Breast epithelium (tissue), 4 donors: Measurements from ENCODE around the gene PPFIA2. TPM values are rescaled to one million over a fixed set of nuclear protein-coding genes. Genes with fewer than 3 reads are reported as not detected.

Source experiments
- DNase-seq, 2 donors: peaks; one replicate each; pipeline ENCODE4 v3.0.0-alpha.2; 2019; ENCODE audit warnings: low spot score in 2 of 2
- H3K27ac ChIP-seq, 2 donors: fragments of 200-600 bp; sonication (generic) in 1 of 2; one replicate each; pipeline ENCODE4 v1.5.1; 2016 to 2019; ENCODE audit warnings: mild to moderate bottlenecking in 1 of 2
- H3K27me3 ChIP-seq, 2 donors: fragments of 200-600 bp; sonication (generic) in 1 of 2; one replicate each; pipeline versions ENCODE4 v1.5.1 to v1.6.0; 2017 to 2019; ENCODE audit warnings: control low read depth in 1 of 2, mild to moderate bottlenecking in 1 of 2
- H3K36me3 ChIP-seq: fragments of 200-600 bp; one replicate; pipeline ENCODE4 v1.5.1; 2019
- H3K4me1 ChIP-seq, 2 donors: fragments of 200-600 bp; sonication (generic); one replicate each; pipeline ENCODE4 v1.5.1; 2016 to 2019; ENCODE audit warnings: control low read depth in 1 of 2
- H3K4me3 ChIP-seq, 3 donors: fragments of 200-600 bp; sonication (generic); 1 replicate in 2 of 3; 2 replicates in 1 of 3; pipeline ENCODE4 v1.5.1; 2016 to 2019; ENCODE audit warnings: mild to moderate bottlenecking in 3 of 3, moderate library complexity in 2 of 3
- H3K9me3 ChIP-seq, 2 donors: fragments of 200-600 bp; sonication (generic) in 1 of 2; one replicate each; pipeline ENCODE4 v1.5.1; 2016 to 2019; ENCODE audit warnings: control low read depth in 1 of 2
- POLR2A ChIP-seq: fragments of 450-650 bp; IDR thresholded peaks from one replicate; pipeline ENCODE4 v1.6.1; 2016; ENCODE audit warnings: antibody characterized with exemption, mild to moderate bottlenecking, moderate library complexity
- POLR2AphosphoS5 ChIP-seq, 3 donors: sonication (generic); formaldehyde crosslinking; IDR thresholded peaks; one replicate each; pipeline ENCODE4 v1.6.1; 2017; ENCODE audit warnings: antibody characterized with exemption in 3 of 3
- intact Hi-C: fragments of 100-400 bp; cut with DNase I; formaldehyde crosslinking; loops from one replicate; pipeline ENCODE4 v1.15.1; 2023; ENCODE audit warnings: low total_unique reads
- total RNA-seq, 3 donors: library from RNA; depleted of rRNA; stranded (reverse); fragments of >200 nt; gene quantifications; one replicate each; pipeline ENCODE4 v1.1.0, GENCODE V29; 2016
- TF ChIP-seq, protein P1 (sequence below), 3 donors: fragments of 450-650 bp; IDR thresholded peaks; one replicate each; pipeline ENCODE4 v1.5.1; 2016 to 2017; ENCODE audit warnings: antibody characterized with exemption in 3 of 3, mild to moderate bottlenecking in 3 of 3, moderate library complexity in 3 of 3

PPFIA2 gene
- total RNA-seq, 3 donors from 2014 or later: 0.44 to 3.8 (median 0.98) TPM

GRCh38 chr12:81416571-81416970 is 342.6 kb downstream of the PPFIA2 start:
- TF ChIP-seq, protein P1, sequence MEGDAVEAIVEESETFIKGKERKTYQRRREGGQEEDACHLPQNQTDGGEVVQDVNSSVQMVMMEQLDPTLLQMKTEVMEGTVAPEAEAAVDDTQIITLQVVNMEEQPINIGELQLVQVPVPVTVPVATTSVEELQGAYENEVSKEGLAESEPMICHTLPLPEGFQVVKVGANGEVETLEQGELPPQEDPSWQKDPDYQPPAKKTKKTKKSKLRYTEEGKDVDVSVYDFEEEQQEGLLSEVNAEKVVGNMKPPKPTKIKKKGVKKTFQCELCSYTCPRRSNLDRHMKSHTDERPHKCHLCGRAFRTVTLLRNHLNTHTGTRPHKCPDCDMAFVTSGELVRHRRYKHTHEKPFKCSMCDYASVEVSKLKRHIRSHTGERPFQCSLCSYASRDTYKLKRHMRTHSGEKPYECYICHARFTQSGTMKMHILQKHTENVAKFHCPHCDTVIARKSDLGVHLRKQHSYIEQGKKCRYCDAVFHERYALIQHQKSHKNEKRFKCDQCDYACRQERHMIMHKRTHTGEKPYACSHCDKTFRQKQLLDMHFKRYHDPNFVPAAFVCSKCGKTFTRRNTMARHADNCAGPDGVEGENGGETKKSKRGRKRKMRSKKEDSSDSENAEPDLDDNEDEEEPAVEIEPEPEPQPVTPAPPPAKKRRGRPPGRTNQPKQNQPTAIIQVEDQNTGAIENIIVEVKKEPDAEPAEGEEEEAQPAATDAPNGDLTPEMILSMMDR (IDR thresholded peaks at IDR 0.05): no peak
- TF ChIP-seq POLR2AphosphoS5 (IDR thresholded peaks at IDR 0.05): no peak
- TF ChIP-seq POLR2A: no peak
- intact Hi-C loops: loop anchor here (5.0 kb wide), 1 partner anchor 814 kb away; no protein-coding TSS in a partner anchor
- H3K4me1 ChIP-seq: no peaks in the 10 kb centered on the region
- DNase-seq: no peak
- no peaks in the 10 kb centered on the region for H3K27me3 ChIP-seq
- no peak overlapping the region for H3K27ac ChIP-seq
- no peak overlapping the region for H3K4me3 ChIP-seq
- peaks cover 0 to 19% of the 10 kb centered on the region in 2 donors for H3K9me3 ChIP-seq
- H3K36me3 ChIP-seq: no peaks in the 10 kb centered on the region

- Histone ChIP-seq H3K36me3 (no peaks in the 10 kb centered on the region), H3K9me3 (peaks cover 0 to 5% of the 10 kb centered on the region in 2 donors), H3K27me3 (no peaks in the 10 kb centered on the region), H3K27ac (no peak overlapping the region), H3K4me1 (no peaks in the 10 kb centered on the region), H3K4me3 (no peak overlapping the region)
- DNase-seq: no peak
- TF ChIP-seq, protein P1 (IDR thresholded peaks at IDR 0.05): no peak
- TF ChIP-seq POLR2AphosphoS5 (IDR thresholded peaks at IDR 0.05) (no peak), POLR2A (no peak)
- intact Hi-C loops: no loop called here
These were observed 344.7 kb downstream of the PPFIA2 start for GRCh38 chr12:81414441-81414840.

GRCh38 chr12:81412940-81413339 is 346.2 kb downstream of the PPFIA2 start:
- no peak overlapping the region for H3K27ac ChIP-seq
- TF ChIP-seq POLR2A: no peak
- intact Hi-C loops: no loop called here
- peaks cover 0 to 8% of the 10 kb centered on the region in 2 donors for H3K9me3 ChIP-seq
- no peaks in the 10 kb centered on the region for H3K4me1 ChIP-seq
- no peaks in the 10 kb centered on the region for H3K27me3 ChIP-seq
- H3K36me3 ChIP-seq: no peaks in the 10 kb centered on the region
- H3K4me3 ChIP-seq: no peak overlapping the region
- no peak for DNase-seq

DNA sequence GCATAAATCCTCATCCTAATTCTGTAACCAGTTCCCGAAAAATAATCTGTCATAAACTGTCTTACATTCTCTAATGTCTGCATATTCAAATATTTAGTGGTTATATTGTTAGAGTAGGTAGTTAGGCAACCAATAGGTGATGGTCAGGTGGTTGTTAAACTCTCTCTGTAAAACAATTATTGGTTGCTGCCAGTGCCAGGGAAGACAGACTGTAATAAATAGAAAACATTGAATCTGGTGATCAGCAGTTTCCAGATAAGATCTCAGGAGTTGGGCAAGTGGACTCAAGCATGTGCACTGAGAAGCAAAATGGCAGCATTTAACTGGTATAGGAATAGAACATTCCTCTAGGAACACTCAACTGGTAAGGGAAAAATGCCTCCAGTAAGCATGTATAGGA is 355.8 kb downstream of the PPFIA2 start:
- Histone ChIP-seq H3K4me3 (no peak overlapping the region), H3K27me3 (no peaks in the 10 kb centered on the region), H3K4me1 (no peaks in the 10 kb centered on the region), H3K27ac (no peak overlapping the region), H3K9me3 (no peaks in the 10 kb centered on the region), H3K36me3 (no peaks in the 10 kb centered on the region)
- intact Hi-C loops: loop anchor here (5.0 kb wide), 1 partner anchor 721 kb away; no protein-coding TSS in a partner anchor
- TF ChIP-seq POLR2A (no peak), POLR2AphosphoS5 (IDR thresholded peaks at IDR 0.05) (no peak)
- TF ChIP-seq, protein P1 (IDR thresholded peaks at IDR 0.05): no peak
- DNase-seq: no peak

- Histone ChIP-seq H3K27ac (no peak overlapping the region), H3K9me3 (no peaks in the 10 kb centered on the region), H3K4me1 (no peaks in the 10 kb centered on the region), H3K27me3 (no peaks in the 10 kb centered on the region), H3K4me3 (no peak overlapping the region), H3K36me3 (no peaks in the 10 kb centered on the region)
- intact Hi-C loops: loop anchor here (5.0 kb wide), 1 partner anchor 719 kb away; no protein-coding TSS in a partner anchor
- TF ChIP-seq POLR2AphosphoS5 (IDR thresholded peaks at IDR 0.05) (no peak), POLR2A (no peak)
- TF ChIP-seq, protein P1 (IDR thresholded peaks at IDR 0.05): no peak
- DNase-seq: no peak
These were observed 357.9 kb downstream of the PPFIA2 start for GRCh38 chr12:81401241-81401640.

DNA sequence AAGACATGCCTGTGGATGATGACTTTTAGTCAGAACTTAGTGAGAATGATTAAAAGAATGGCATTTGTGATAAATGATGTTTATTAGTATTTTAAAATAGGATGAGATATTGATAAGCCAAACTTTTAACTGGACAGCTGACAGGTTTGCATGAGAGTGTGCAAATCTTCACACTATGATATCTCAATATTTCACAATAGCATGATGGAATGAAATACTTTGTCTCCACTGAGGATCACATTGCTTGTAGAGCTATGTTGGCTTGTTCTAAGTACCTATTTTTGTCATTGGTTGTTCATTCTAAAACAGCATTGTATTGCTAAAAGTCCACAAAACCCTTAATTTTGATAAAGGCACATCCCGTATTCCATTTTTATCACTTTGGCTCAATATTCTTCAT is 359.1 kb downstream of the PPFIA2 start:
- Histone ChIP-seq H3K27me3 (no peaks in the 10 kb centered on the region), H3K4me1 (no peaks in the 10 kb centered on the region), H3K27ac (no peak overlapping the region), H3K9me3 (no peaks in the 10 kb centered on the region), H3K36me3 (no peaks in the 10 kb centered on the region), H3K4me3 (no peak overlapping the region)
- intact Hi-C loops: loop anchor here (5.0 kb wide), 1 partner anchor 718 kb away; no protein-coding TSS in a partner anchor
- TF ChIP-seq, protein P1 (IDR thresholded peaks at IDR 0.05): no peak
- TF ChIP-seq POLR2AphosphoS5 (IDR thresholded peaks at IDR 0.05): no peak
- TF ChIP-seq POLR2A: no peak
- no peak for DNase-seq
